Upper lobe of left lung (tissue), 4 donors: ENCODE results near the gene CALN1.

Experiments
- EP300 ChIP-seq, 4 donors: sonication (generic); formaldehyde crosslinking; IDR thresholded peaks; one replicate each; pipeline ENCODE4 v1.5.1; 2017; ENCODE audit warnings: antibody characterized with exemption in 4 of 4, control low read depth in 2 of 4
- POLR2A ChIP-seq, 4 donors: fragments of 450-650 bp; IDR thresholded peaks; one replicate each; pipeline ENCODE4 v1.5.1; 2016 to 2017; ENCODE audit warnings: antibody characterized with exemption in 4 of 4, mild to moderate bottlenecking in 2 of 4
- POLR2AphosphoS5 ChIP-seq, 2 donors: sonication (generic); formaldehyde crosslinking; IDR thresholded peaks; one replicate each; pipeline ENCODE4 v1.5.1; 2017; ENCODE audit warnings: antibody characterized with exemption in 2 of 2
- TF ChIP-seq, protein P1 (sequence below), 6 experiments: fragments of 450-650 bp in 4 of 6; fragments of 200-600 bp in 2 of 6; sonication (generic) in 2 of 6; IDR thresholded peaks; one replicate each; pipeline ENCODE4 v1.5.1; 2016 to 2019; ENCODE audit warnings: antibody characterized with exemption in 6 of 6

DNA sequence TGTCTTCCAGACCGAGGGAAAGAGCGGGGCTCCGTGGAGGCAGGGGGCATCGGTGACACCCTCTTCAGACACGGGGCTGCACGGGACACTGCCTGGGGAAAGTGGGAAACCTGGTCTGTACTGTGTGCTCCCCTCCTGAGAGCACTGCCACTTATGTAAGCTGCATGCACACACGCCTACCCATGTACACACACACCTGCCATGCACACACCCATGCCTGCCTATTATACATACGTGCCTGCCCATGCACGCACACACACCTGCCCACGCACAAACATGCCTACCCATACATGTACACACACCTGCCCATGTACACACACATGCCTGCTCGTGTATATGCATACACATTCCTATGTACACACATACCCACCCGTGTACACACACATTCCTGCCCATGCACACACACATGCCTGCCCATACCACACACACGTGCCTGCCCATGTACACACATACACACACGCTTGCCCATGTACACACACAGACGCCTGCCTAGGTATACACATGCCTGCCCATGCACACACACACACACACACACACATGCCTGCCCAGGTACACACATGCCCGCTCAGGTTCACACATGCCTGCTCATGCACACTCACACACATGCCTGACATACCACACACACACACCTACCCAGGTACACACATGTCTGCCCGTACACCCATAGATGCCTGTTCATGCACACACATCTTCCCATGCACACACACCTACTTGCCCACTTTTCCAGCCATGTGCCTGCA lies 35.5 kb upstream of the CALN1 start:
- TF ChIP-seq, protein P1, sequence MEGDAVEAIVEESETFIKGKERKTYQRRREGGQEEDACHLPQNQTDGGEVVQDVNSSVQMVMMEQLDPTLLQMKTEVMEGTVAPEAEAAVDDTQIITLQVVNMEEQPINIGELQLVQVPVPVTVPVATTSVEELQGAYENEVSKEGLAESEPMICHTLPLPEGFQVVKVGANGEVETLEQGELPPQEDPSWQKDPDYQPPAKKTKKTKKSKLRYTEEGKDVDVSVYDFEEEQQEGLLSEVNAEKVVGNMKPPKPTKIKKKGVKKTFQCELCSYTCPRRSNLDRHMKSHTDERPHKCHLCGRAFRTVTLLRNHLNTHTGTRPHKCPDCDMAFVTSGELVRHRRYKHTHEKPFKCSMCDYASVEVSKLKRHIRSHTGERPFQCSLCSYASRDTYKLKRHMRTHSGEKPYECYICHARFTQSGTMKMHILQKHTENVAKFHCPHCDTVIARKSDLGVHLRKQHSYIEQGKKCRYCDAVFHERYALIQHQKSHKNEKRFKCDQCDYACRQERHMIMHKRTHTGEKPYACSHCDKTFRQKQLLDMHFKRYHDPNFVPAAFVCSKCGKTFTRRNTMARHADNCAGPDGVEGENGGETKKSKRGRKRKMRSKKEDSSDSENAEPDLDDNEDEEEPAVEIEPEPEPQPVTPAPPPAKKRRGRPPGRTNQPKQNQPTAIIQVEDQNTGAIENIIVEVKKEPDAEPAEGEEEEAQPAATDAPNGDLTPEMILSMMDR (IDR thresholded peaks at IDR 0.05), result no peak
- TF ChIP-seq POLR2A (IDR thresholded peaks at IDR 0.05), result no peak
- TF ChIP-seq POLR2AphosphoS5 (IDR thresholded peaks at IDR 0.05), result no peak
- no peak for TF ChIP-seq EP300 (IDR thresholded peaks at IDR 0.05)
